ENCODE results near the gene CFAP299.

The CFAP299 gene

GRCh38 chr4:80967346-80967745, 631.8 kb downstream of the CFAP299 start:
- no peak for DNase-seq

DNA sequence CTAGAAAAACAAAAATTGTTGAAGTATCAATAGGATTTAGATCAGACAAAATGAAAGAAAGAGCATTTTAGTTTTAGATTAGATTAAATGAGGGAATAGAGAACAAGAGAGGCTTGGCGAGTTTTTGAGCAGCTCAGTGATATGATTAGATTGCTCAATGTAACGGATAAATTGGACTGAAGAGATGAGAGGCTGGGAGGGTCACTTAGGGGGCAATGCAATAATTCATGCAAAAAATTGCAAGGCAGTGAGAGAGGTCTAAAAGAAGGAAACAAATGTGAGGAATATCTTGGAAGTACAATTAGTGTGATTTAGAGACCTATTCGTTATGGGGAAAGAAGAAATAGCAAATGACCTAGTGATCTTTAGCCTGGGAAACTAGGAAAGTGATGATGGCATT, 644.7 kb downstream of the CFAP299 start:
- DNase-seq: no peak

GRCh38 chr4:80986011-80986410, 650.5 kb downstream of the CFAP299 start:
- no peak for DNase-seq

- DNase-seq: no peak
These were observed 654.5 kb downstream of the CFAP299 start for GRCh38 chr4:80989921-80990544.

- no peak for DNase-seq
These were observed 655.3 kb downstream of the CFAP299 start for GRCh38 chr4:80990851-80991250.

- no peak for DNase-seq
These were observed 664.4 kb downstream of the CFAP299 start for GRCh38 chr4:80999943-81000342.

DNA sequence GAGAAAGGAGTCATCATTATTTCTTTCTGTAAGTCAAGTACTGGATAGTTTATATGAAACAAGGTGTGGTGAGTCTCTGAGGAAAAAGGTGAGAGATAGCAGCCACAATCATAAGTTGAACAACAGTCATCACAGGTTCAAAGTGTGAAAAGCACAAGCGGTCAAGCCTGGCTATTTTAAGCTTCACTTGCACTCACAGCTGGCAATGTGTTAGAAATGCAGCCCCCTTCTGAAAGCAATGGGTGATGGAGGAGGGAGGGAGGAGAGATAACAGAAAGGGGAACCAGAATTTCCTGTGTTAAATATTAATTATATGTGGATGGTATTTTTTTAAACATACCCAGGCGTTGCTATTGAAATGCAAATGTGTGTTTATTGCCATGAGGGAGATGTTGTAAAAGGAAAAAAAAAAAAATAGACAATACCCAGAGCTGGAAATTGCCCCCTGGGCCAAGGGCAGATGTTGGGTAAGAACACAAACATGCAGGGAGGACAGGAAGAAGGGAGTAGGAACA, 668.1 kb downstream of the CFAP299 start:
- DNase-seq: no peak

DNA sequence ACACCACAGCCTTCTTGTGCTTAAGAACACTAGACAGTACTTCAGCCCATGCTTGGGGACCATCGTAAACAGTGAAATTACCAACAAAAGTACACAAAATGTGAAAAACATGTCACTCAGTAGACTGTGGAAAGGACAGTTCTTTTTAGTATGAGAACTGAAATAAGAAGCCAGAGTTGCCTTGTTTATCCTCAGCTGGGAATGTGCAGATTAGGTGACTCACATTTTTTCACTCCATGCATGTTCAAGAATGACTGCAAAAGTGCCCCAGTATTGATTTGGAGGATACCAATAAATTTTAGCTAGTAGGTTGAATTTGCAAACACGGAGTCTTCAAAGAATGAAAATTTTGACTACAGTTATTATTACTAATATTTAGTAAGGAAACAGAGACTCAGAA, 671.9 kb downstream of the CFAP299 start:
- no peak for DNase-seq
